GM19397 (cell line): ENCODE results near the gene PAQR8.

Experiments
- ATAC-seq: cut with Tn5 transposase; IDR thresholded peaks from one replicate; pipeline ENCODE4 v1.9.1; 2021; ENCODE audit warnings: mild to moderate bottlenecking, moderate library complexity; ENCODE audit not compliant: unreplicated experiment

Gene PAQR8

DNA sequence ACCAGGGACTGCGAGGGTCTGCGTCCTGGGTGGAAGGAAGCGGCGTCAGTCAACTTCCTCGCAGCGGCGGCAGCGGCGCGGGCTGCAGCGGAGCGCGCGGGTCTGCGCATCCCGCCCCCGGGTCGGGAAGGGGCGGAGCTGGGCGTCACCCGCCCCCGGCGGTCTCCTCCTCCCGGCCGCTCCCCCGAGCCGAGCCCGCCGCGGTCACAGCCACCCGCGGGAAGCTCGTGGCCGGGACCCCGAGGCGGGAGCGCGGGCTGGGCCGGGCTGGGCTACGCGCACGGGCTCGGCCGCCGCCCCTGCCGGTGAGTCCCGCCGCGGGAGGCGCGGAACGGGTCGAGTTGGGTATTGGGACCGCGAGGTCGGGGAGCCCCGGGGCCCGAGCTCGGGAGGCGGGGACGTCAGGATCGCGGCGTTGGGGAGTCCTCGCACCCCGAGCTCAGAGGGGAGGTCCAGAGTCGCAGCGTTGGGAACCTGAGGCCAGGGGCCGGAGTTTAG, at the start of gene PAQR8:
TSS of gene PAQR8 (plus strand) at position 207 of the 498 bp plus-strand sequence. CDS start 41,063 bp downstream, outside the sequence.
- ATAC-seq: peak; percentile 94

DNA sequence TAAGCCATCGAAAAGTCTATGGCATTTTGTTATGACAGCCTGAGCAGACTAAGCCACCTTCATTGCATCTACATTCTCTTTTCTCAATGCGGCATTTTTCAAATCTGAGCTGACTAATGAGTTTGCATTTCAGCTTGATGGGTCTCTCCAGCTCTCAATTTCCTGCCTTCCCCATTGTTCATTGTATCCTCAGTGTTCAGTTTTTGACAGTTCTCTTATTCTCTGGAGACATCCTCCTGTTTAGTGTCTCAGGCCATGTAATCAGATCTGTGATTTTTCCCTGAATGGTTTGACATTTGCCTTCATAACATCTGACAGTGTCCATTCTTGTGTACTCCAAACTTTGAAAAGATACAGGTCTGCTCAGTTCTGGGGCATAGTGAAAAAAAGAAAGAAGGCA, 49.5 kb upstream of the PAQR8 start:
- no peak for ATAC-seq

DNA sequence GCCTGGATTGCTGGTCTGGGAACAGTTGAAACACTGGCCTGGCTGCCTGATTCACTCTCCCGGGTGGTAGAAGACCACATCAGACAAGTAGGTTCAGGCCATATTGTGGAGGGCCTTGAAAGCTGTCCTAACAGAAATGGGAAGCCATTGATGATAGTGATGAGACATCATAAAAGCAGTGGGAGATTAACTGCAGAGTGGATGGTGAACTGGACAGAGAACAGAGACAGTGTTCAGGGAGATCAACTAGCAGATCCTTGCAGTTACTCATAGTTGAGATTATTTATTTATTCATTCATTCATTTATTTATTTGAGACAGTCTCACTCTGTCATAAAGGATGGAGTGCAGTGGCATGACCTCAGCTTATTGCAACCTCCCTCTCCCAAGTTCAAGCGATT, 47.2 kb upstream of the PAQR8 start:
- ATAC-seq: no peak

GRCh38 chr6:52317211-52317610, 44.7 kb upstream of the PAQR8 start:
- no peak for ATAC-seq

- ATAC-seq: peak; percentile 94
Observed at GRCh38 chr6:52317841-52318581, 43.9 kb upstream of the PAQR8 start.

GRCh38 chr6:52324189-52324588, 37.8 kb upstream of the PAQR8 start:
- ATAC-seq: no peak

DNA sequence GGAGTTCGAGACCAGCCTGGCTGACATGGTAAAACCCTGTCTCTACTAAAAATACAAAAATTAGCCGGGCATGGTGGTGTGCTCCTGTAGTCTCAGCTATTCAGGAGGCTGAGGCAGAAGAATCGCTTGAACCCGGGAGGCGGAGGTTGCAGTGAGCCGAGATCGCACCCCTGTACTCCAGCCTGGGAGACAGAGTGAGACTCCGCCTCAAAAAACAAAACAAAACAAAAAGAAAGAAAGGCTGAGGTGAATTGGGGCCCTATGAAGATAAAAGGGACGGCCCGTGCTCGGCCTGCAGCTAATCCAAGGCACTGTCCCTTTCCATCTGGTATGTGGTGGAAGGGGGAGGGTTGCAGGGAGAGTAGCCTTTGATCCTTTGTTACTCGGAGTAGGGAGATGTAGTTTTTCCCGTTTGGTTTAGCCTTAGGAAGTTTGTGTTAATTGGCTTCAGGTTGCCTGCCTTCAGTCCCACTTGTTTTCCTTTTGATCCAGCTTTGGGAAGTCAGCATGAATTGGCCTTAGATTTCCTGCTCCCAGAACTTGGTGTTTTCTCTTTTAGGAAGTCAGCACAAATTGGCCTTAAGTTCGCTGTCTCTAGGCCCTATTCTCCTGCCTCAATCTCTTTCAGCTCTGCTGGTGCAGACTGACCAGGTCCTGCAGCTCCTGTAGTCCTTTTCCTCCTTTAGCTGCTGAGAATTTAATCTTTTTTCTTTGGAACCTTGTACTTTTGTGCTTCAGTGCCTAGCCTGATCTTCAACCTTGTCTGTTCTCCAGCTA, 36.1 kb upstream of the PAQR8 start:
- no peak for ATAC-seq

GRCh38 chr6:52326540-52327364, 35.2 kb upstream of the PAQR8 start:
- ATAC-seq: no peak

- no peak for ATAC-seq
Observed at GRCh38 chr6:52328303-52328662, 33.7 kb upstream of the PAQR8 start.

DNA sequence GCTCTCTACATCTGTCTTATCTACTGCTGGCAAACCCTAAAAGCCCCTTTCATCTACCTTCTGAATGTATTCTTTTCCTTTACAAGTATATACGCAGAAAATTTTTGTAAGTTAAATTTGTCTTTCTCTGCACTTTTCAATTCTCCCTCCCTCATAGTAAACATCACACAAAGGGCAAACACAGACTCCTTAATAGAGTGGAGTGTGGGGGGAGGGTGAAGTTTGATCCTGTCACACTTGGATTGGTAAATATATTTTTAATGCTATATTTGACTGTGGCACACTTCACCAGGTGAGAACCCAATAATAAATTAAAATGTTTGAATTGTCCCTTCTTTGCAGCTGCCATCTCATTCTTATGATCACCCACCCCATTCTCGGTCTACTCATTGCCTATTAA, 33.2 kb upstream of the PAQR8 start:
- ATAC-seq: no peak

GRCh38 chr6:52330470-52330869, 31.5 kb upstream of the PAQR8 start:
- ATAC-seq: no peak

- ATAC-seq: no peak
Observed at GRCh38 chr6:52331793-52332457, 30.0 kb upstream of the PAQR8 start.

DNA sequence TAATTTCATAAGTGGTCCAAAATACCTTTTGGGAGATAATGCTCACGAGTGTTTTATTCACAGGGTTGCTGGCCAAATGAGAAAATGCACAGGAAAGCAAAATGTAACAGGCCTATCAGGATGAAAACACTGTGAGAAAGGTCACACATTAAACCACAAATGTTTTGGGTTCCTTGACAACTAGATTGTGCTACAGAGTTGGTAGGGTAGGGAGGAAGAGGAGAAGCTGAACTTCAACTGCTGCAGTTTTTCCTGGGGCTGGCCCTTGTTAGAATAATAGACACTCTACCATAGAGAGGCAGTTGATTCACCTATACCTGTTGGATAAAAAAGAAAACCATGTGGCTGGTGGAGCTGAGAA, 28.1 kb upstream of the PAQR8 start:
- no peak for ATAC-seq

DNA sequence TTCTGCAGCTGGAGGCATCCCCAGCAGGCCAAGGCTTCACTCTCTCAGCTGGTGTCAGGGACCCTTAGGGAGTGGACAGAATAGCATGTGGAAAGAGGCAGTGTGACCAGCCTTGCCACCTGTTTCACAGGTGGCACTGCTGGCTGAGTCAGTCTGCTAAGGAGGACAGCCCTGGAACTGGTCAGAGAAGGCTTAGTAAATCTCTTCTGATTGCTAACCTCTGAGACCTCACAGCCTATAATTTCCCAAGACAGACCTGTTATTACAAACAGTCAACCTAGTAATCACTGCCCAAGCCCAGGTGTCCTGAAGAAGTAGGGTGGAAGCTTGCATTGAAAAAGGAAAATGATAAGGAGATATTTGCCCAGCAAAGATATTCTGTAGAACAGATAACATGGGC, 26.4 kb upstream of the PAQR8 start:
- ATAC-seq: no peak

GRCh38 chr6:52336919-52337561, 24.9 kb upstream of the PAQR8 start:
- no peak for ATAC-seq

DNA sequence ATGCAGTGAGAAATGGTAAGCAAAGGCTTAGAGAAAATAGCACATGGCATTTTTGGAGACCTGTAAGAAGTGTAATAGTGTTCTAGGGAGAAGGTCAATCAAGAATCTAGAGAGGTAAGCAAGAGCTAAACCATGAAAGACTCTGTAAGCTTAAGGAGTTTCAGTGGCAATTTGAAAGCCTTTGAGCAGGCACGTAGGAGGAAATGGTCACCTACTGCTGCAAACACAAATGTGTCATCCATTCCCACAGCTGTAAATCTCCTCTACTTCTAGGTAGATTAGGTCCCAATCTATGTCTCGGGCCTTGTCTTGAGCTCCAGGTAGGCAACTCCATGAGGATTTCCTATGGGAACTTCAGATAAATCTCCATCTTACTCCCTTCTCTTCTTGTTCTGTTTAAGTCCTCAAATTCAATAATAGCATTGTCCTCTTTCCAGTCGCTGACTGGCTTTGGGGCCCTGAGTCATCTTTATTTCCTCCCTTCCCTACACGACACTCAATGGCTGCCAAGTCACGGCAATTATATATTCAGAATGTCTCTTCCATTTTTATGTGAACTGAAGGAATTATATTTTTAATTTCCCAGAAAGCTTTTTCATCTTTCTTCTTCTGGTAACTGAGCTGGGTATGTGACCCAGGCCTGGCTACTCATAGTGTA, 24.2 kb upstream of the PAQR8 start:
- no peak for ATAC-seq

DNA sequence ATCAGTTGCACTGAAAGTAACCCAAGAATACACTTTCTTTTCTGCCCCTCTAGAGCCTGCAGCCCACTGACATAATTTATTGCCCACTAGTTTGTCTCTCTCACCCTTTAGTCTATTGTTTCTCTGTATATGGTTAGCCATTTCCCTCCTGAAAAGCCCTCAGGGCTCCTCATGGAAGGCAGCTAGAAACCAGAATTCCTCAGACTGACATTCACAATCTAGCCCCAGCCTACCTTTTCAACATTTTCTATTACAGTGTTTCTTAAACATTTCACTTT, 21.4 kb upstream of the PAQR8 start:
- ATAC-seq: no peak

GRCh38 chr6:52341561-52342260, 20.2 kb upstream of the PAQR8 start:
- ATAC-seq: no peak

DNA sequence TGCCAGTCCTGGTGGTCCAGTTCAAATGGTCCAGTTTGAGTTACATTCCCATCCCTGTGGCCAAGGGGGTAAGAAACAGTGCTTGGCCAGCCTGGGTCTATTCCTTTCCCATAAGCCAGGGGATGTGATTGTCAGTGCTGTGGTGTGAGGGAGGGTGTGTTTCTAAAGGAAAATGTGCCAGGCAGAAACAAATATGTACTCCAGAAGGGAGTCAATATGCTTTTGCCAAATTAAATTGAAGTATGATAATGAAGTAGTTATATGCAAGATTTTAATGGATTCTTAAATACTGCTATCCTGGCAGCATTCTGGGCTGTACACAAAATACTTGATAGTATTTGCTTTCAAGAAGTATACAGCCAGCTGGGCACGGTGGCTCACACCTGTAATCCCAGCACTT, 16.6 kb upstream of the PAQR8 start:
- no peak for ATAC-seq

- no peak for ATAC-seq
Observed at GRCh38 chr6:52346503-52346902, 15.4 kb upstream of the PAQR8 start.
